Measurements from ENCODE around the gene CLTCL1. TPM values are rescaled to one million over a fixed set of nuclear protein-coding genes. Genes with fewer than 3 reads are reported as not detected.

The CLTCL1 gene
- total and polyA plus RNA-seq, 9 of the 15 experiments (the other 6 are each of a cell fraction or from before 2014, with no cell fraction given) = 1.1 to 11.7 (median 5.0) TPM

DNA sequence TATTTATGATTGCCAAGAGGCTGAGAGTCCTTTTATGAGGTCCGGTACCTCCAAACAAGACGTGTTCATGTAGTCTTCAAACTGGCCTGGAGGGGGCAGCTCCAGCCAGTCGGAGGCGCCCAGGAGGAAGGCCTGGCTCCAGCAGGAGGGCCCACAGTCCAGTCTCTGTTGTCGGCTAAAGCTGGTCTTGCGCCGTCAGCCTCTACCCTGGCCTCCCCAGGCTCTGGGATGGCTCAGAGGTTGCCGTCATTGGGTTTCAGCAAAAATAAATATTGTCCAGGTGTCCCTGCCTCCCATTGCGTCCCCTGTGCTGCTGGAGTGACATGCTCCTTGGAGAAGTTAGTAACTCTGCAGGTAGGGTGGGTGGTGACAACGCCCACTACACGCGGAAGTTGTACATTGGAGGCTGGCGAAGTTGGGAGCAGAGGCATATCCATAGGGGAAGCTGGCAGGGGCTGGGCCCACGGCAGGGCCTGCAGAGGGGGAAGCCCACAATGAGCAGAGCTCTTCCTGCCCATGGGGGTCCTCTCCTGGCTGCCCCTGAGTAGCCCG lies 111.9 kb downstream of the CLTCL1 start (continued):
- TF ChIP-seq, protein P1, sequence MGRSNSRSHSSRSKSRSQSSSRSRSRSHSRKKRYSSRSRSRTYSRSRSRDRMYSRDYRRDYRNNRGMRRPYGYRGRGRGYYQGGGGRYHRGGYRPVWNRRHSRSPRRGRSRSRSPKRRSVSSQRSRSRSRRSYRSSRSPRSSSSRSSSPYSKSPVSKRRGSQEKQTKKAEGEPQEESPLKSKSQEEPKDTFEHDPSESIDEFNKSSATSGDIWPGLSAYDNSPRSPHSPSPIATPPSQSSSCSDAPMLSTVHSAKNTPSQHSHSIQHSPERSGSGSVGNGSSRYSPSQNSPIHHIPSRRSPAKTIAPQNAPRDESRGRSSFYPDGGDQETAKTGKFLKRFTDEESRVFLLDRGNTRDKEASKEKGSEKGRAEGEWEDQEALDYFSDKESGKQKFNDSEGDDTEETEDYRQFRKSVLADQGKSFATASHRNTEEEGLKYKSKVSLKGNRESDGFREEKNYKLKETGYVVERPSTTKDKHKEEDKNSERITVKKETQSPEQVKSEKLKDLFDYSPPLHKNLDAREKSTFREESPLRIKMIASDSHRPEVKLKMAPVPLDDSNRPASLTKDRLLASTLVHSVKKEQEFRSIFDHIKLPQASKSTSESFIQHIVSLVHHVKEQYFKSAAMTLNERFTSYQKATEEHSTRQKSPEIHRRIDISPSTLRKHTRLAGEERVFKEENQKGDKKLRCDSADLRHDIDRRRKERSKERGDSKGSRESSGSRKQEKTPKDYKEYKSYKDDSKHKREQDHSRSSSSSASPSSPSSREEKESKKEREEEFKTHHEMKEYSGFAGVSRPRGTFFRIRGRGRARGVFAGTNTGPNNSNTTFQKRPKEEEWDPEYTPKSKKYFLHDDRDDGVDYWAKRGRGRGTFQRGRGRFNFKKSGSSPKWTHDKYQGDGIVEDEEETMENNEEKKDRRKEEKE (IDR thresholded peaks at IDR 0.05; ENCODE audit: borderline replicate concordance in 1 of 2, control insufficient read depth in 1 of 2, low read depth in 2 of 2, low read length in 1 of 2) = no peak
- no peak for TF ChIP-seq NUFIP1 (IDR thresholded peaks at IDR 0.05; ENCODE audit: partially characterized antibody)
- TF ChIP-seq GABPB1 (CRISPR knock-in tag; IDR thresholded peaks at IDR 0.05) = no peak
- no peak for TF ChIP-seq ZNF282 (CRISPR knock-in tag; IDR thresholded peaks at IDR 0.05)
- TF ChIP-seq ASH1L (IDR thresholded peaks at IDR 0.05; ENCODE audit: borderline replicate concordance, low read depth, partially characterized antibody) = no peak
